H54 (cell line): ENCODE data around the gene DIP2C.

ENCODE experiments used
- DNase-seq: peaks from one replicate; pipeline ENCODE4 v3.0.0; 2011; ENCODE audit warnings: low spot score, mixed read lengths; ENCODE audit not compliant: insufficient read length
- FAIRE-seq: peaks from 3 replicates; lab custom pipeline; 2011; peaks lifted over from hg19 to GRCh38; lab: Jason Lieb, UNC
- POLR2A ChIP-seq: IDR thresholded peaks from 2 replicates; pipeline ENCODE4 v1.6.1; 2011; ENCODE audit warnings: low read depth, mild to moderate bottlenecking, low read length

Gene DIP2C

GRCh38 chr10:531541-531940, 157.9 kb downstream of the DIP2C start:
- FAIRE-seq, result no peak
- no peak for TF ChIP-seq POLR2A
- no peak for DNase-seq

GRCh38 chr10:530717-531116, 158.8 kb downstream of the DIP2C start:
- no peak for DNase-seq
- TF ChIP-seq POLR2A, result no peak
- no peak for FAIRE-seq

- FAIRE-seq (no peak), DNase-seq (no peak)
- no peak for TF ChIP-seq POLR2A
These were observed 159.8 kb downstream of the DIP2C start for GRCh38 chr10:529468-530230.

DNA sequence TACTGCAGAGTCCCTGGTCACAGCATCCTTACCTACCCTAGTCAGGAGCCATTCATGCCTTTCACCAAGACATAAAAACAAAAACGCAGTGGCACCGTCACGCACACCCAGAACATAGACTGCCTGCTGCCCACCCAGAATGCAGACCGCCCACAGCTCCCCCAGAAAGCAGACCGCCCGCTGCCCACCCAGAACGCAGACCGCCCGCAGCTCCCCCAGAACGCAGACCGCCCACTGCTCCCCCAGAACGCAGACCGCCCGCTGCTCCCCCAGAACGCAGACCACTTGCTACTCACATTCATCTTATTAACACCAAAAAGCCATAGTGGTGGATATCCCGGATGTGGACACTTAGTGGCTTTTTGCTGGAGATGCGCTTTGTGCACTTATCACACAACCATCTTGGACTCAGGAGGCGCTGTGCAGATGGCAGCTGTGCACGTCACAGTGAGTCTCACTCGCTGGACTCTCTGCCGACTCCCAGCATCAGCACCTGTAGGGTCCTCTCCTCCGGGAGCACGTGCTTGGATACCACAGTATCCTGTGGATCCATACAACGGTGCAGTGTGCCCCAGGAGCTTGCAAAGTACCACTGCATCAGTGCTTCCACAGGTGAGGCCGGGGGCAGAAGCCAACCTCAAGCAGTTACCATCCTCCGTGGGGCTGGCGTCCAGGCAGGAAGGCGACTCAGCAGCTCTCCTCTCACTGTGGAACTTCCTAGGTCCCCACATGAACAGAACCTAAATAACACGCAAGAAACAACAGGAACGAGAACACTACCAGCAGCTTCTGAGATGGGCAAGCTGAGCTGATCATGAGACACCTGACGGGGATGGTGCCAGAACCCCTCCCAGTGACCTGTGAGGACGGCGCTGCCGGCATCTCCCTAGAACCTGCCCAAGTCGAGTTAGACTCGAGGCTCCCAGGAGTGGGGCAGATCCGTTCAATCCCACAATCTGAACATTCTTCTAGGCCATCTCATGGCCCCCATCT, 161.0 kb downstream of the DIP2C start:
- no peak for TF ChIP-seq POLR2A
- FAIRE-seq, result no peak
- no peak for DNase-seq

GRCh38 chr10:527416-527815, 162.1 kb downstream of the DIP2C start:
- DNase-seq (no peak), FAIRE-seq (no peak)
- no peak for TF ChIP-seq POLR2A

DNA sequence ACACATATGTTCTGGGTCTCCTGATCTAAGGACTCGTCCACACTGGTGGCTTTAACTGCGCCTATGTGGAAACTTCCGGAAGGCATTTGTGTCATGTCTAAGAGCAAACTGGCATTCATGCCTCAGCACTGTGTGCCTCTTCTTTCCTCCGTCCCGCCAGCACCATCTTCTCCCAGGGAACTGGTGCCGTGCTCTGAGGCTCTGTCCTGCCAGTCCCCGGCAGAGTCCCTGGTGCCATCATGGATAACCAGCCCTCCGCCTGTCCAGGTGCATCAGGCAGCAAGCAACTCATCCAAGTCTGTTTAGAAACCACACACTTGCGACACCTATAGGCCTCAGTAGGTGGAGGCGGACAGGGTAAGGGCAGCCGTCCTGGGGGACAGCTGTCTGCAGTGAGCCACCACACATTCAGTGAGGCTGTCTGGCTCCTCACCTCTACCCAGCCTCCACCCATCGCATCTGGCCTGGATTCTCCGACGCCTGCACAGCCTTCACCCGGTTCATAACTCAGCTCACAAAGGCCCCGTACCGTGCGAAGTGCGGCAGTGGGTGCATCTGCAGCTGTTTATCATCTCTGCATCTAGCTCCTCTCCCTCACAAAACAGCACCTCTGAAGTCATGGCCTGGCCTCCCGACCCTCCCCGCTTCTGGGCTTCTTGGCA, 162.7 kb downstream of the DIP2C start:
- no peak for TF ChIP-seq POLR2A
- FAIRE-seq (no peak), DNase-seq (no peak)

DNA sequence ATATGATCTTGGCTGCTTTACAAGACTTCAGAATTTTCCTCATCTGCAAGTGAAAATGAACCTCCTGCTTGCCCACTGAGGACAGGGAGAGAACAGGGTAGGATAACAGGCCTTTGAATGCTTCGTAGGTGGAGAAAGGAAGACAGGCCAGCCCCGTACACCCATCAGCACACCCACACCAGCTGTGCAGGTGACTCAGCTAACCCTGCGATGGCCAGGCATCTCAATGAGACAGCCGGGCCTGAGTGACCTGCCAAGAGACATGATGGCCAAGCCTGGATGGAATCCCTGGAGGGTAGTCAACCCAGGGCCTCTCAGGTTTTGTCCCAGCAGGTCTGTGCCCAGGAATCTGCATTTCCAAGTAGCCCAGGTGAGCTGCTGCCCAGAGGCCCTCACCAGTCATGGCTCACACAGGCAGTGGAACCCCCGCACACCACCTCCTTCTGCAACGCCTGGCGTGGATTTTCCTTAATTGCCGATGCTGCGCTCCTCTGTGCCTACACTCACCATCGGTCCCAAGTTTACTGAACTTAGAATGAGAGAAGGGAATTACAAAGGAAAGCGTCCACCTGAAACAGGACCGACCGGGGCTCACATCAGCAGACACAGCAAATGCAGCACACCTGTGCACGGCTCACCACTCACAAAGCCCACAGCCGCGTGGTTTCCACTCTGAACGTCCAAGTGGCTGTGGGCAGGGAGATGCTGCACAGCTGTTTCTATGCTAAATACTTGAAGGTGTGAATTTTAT, 163.7 kb downstream of the DIP2C start:
- no peak for TF ChIP-seq POLR2A
- FAIRE-seq (no peak), DNase-seq (peak; percentile 25)

DNA sequence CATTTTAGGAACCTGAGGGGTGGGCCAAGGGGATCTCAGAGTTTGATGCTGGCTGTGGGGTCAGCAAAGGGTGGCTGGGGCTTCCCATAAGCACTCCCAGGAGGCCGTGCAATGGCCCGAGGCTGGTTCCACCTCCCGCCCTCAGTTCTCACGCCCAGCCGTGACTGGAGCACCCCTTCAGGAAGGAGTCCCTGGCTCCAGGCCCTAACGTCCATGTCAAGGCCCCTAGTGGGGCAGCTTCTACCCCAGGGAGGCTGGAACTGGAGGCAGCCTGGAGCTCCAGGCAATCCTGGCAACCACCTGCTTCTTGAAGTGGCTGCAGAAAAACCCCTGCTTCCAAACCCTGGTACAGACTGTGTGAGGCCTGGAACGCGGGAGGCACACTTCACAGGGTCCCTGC, 165.5 kb downstream of the DIP2C start:
- DNase-seq (no peak), FAIRE-seq (no peak)

GRCh38 chr10:522350-522749, 167.1 kb downstream of the DIP2C start:
- TF ChIP-seq POLR2A, result no peak
- FAIRE-seq, result no peak

More for the DNA sequence above, 165.5 kb downstream of the DIP2C start:
- TF ChIP-seq POLR2A, result no peak

DNA sequence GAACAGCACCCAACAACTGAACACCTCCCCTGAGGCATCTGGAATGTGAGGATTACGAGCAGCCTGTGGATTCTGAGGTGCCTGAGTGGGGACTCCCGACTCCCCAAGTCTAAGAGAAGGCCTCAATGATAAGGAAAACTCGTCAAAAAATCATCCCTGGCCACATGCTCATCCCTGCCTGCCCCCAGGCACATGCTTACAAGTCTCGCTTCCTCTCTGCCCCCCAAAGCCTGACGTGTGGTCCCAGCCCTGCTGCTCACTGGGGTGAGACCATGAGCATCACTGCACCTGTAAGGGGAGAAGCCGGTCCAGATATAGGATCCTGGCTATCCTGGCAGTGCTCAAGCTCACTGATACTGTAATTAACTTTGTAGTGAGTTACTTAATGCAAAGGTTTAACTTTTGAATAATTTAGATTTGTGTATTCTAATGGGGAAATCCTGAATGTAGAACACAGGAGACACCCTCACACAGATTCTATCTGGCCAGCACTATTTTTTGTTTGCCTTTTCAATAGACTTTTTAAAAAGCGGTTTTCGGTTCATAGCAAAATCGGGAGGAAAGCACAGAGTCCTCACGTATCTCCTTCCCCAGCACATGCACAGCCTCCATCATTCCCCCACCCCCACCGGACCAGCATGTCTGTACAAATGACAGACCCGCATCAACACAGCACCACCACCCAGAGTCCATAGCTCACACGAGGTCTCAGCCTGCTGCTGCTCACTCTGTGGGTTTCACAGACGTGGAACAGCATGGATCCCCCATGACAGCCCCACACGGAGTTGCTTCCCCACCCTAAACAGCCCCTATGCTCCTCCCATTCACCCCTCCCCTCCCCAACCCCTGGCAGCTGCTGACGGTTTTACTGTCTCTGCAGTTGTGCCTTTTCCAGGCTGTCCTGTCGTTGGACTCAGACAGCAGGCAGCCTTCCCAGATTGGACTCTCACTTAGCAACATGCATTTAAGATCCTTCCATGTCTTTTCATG, 167.9 kb downstream of the DIP2C start:
- FAIRE-seq (no peak), DNase-seq (no peak)
- TF ChIP-seq POLR2A, result no peak

More at GRCh38 chr10:522350-522749, 167.1 kb downstream of the DIP2C start:
- no peak for DNase-seq

DNA sequence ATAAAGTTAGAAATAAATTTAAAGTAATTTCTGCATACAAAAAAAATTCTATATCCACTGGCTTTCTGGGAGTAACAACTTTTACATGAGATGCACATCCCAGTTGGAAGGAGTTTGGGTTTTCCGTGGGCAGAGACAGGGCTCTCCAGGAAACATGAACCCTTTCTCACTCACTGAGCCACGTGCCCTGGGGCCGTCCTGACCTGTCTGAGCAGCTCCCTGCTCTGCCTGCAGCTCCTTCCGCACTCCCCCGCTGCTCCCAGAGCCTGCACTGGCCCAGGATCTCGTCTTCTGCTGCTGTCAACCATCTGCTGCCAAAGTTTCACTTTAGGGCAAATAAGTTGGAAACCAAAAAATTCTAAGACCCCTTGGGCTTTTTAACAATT, 169.1 kb downstream of the DIP2C start:
- no peak for TF ChIP-seq POLR2A
- FAIRE-seq (no peak), DNase-seq (no peak)
